GM19395 (cell line): ENCODE data around the gene DDX11.
"Not testable (repeated sequence)": the region's sequence is repeated elsewhere in the genome, so short reads cannot be mapped to it uniquely, and the experiment has no call there.

Source experiments
- ATAC-seq: cut with Tn5 transposase; IDR thresholded peaks from one replicate; pipeline ENCODE4 v1.9.1; 2021; ENCODE audit warnings: mild to moderate bottlenecking, moderate library complexity; ENCODE audit not compliant: unreplicated experiment

DDX11 gene

DNA sequence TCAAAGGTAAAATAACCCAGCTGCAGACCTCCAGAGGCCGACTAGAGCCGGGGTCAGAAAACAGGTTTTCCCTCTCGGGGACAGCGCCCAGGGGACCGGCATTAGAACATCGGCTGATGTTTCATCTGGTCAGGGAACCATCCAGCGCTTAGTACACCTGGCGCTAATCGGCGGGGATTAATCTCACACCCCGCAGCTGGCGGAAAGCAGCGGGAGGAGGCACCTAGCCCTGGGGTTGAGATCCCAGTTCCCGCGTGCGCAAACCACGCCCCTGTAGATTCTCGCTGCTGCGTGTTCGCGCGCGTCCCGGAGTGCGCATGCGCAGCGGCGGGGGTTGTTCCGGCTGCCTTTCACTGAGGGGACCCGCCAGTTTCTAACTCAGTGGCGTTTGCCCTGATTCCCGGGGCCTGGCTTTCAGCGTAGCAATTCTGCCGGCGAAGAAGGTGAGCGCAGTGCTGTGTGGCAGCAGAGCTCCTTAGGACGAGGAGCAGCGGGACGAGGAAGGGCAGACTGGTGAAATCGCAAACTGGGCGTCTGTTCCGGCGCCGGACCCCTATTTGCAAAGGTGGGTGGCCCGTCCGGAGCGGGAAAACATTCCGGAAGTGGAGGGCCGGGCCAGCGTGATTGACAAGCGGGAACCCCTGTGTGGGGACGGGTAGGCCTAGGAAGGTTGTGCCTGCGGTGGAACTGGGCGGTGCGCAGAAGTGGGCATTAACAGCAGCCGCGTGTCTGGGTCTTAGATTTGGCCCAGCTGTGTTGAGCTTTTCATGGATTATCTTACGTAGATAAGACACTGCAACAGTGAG, at the start of gene DDX11:
Gene DDX11 (plus strand): TSS at position 334 of the 806 bp plus-strand sequence. CDS start 4,534 bp downstream, outside the sequence.
- ATAC-seq = peak; percentile 94

DNA sequence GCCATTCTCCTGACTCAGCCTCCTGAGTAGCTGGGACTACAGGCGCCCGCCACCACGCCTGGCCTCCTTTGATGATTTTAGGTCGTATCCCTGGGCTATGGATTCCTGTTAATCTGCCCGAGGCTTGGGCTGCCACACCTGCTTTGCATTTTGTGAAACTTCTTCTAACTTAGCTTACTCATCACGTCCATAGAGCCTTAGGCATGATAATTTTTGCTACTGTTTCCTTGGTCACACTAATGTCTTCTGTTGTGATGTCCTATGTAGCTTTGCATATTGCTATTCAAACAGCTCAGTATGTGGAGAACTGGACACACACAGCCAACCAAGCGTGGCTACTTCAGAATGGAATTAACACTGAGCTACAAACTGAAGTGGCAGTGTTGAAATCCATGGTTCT, 47.5 kb upstream of the DDX11 start:
- ATAC-seq = no peak

DNA sequence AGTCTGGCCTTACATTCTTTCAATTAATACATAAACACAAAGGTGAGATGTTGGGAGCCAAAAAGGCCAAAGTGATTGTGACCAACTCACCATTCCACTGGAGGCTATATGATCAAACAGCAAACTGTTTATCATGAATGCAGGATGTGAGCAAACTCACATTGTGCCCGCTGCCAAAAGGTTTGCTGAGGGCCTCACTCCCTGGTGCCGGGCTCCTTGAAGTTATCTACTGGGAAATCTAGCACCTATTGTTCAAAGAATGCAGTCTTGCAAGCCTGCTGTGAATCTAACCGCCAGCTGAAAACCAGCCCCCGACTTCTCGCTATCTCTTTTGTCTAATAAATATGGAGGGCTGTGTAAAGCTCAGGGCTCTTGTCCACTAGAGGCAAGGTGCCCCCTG, 46.7 kb upstream of the DDX11 start:
- ATAC-seq = not testable (repeated sequence)

DNA sequence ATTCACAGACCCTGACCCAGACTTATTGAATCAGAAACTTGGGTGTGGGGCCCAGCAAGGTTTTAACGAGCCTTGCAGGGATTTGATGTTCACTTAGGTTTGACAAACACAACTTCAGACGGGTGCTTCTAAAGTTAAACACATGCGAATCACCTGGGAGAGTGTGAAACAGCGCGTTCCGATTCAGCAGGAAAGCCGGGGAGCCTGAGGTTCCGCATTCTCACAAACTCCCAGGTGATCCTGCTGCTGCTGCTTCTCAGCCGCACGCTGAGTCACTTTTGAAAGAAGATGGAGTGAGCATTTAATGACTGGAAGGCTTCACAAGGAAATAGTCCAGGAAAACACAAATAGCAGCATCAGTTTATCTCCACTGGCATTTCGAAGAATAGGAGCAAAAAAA, 44.2 kb upstream of the DDX11 start:
- no peak for ATAC-seq

DNA sequence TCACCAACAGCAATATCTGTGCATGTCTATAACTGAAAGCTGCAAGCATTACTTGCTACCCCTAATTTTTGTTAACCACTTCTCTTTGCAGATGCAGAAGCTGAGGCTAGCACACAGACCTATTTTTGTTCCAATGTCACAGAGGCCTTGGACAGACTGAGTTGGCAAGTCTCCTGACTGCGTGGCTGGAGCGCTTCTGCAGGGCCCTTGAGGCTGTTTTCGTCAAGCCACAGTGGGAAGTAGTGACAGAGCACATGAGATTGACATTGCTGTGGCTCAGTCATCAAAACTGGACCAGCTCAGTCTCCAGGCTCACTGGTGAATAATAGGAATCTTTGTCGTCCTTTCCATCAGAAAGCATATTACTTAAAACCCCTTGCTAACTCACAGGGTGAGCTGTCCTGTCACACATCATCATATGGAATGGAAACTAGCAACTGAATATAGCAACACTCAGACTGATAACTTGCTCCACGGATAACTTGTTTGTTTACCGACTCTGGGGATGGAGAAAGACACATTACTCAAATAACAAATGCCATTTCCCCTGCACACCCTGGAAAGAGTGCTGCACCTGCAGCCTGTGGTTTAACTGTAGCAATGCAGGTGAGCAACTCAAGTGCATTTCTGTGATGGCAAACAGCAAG, 43.6 kb upstream of the DDX11 start:
- ATAC-seq = no peak

DNA sequence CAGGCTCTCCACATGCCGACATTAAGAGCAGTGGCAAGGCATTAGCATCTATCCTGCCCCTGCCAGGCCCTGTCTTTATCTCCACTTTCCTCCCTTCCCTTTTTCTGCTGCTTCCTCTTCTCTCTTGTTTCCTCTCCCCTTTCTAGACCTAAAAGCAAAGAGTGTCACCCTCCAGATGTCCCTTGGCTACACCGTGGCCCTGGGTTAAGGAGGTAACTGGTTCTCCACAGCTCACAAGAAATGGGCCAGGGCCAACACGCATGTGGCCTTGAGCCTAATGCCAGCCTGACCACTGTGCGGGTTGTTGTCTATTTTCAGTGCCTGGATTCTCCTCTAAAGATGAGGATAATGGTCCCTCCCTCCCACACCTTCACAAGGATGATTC, 41.7 kb upstream of the DDX11 start:
- no peak for ATAC-seq

DNA sequence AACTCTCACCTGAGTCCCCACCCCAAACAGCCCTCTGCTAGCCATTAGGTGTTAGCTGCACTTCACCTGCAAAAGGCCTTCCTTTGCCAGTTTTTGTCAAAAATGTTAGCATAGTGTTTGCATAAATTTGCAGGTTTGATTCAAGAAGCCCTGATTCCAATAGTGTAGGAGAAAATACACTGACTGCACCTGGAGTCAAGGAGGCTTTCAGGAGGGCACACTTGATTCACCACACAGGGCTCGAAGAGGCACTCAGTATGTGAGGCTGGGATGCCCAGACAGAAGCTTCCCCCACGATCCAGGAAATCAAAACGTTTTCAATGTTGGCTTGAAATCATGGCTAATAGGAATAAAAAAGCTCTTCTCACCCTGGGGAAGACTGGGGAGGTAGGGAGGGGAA, 40.5 kb upstream of the DDX11 start:
- ATAC-seq = no peak

DNA sequence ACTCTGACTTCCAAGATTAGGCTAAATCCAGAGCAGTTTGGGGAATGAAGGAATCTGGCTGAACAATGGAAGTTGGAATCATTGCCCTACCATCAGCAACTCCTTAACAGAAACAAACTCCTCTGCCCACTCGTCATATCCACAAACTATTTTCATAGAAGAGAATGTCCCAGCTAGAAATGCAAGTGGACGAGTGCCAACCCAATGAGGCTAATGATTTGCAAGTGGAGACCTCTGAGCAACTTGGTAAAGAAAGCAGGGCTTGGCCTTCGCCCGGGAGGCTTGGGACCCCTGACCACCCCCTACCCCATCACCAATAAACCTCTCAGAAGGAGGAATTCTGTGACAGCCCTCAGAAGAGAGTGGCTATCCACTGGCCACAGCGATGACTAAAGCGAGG, 40.0 kb upstream of the DDX11 start:
- ATAC-seq = no peak

DNA sequence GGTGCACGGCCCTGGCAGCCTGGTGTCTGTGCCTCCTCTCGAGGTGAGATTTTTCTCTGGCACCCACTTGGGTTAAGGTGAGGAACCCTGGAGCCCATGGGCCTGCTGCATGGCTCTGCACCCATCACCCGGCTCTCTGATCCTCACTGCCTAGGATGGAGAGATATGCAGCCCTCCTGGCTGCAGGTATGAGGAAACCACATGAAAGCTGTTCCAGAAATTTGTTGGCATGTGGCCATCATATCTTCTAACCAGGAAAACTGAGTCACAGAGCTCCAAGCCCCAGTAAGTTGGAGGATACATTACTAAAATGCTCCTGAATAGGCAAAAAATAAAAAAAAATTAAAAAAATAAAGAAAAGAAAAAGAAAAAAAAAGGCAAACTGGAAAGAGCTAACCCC, 39.3 kb upstream of the DDX11 start:
- no peak for ATAC-seq

DNA sequence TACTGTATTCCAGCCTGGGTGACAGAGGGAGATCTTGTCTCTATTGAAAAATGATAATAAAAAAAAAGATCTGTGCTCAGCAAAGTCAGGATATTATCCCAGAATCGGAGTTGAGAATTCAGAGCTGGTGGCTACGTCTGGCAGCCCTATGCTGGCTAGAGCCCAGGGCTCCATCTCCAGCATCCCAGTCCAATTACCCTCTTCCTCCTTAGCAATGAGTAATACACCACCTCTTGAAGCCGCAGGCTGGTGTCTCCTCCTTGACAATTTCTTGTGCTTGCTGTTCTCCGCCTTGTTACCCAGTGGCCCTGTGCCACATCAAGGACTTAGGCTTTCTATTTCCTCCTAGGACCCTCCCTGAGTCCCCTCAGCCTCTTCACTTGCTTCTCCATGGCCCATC, 38.4 kb upstream of the DDX11 start:
- ATAC-seq = no peak

DNA sequence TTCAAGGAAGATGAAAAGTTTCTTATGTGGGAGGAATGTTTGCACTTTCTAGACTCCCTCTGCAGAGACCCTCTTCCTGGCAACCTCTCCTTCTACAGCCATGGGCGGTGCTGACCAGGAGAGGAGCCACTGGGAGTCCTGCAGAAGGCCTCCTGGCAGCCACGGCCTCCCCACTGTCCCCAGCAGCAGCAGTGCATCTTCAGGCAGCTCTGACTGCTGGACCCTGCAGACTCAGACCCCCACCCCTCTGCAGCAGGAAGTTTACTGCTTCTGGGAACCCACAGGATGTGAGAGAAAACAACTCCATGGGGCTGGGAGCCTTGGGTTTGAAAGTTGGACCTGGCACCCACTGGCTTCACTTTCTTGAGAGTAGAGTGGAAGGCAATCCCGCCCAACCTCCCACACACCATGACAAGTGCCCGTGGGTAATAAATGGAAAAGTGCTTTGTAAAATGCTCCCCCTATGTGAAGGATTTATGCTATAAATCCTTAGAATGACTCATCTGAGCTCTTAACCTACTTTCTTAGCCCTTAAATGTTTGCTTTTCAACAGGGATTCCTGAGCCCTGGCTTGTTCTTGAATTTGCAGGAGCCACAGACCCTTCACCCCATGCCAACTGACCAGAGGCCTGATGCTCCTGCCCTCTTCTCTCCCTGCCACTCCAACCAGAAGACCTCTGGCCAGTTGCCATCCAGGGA, 37.5 kb upstream of the DDX11 start:
- ATAC-seq = no peak

DNA sequence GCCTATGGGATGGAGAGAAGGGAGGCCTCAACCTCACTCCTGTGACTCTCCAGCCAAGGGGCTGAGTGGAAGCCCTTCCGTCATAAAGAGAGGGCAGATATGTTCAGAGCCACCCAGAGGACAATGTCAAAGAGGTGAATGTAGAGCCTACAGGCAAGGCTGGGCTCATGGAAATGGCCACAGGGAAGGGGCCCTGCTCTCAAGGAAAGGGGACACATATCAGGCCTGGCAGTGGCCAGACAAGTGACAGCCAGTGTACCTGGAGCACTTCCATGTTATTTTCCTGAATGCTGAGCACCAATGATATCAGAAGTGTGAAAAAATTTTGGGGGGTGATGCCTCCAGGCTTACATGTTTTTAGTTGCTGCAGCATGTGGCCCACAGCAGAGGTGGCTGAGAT, 36.6 kb upstream of the DDX11 start:
- ATAC-seq = no peak

DNA sequence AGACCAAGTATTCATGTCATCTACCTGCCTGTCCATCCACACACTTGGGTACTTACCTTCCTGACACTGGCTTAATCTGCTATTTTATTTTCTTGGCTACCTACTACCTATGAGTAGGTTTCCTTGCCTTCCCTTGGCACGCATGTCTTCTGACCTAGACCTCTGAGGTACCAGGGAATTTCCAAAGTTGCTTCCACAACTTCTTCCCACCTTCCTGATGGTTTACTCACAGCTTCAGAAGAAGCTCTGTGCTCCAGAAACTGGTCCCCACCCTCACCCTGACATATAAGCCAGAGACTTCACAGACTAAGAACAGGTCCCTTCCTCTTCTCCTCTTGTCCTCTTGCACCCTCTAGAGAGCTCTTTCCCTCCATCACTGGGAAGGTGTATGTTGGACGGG, 35.7 kb upstream of the DDX11 start:
- ATAC-seq = no peak

DNA sequence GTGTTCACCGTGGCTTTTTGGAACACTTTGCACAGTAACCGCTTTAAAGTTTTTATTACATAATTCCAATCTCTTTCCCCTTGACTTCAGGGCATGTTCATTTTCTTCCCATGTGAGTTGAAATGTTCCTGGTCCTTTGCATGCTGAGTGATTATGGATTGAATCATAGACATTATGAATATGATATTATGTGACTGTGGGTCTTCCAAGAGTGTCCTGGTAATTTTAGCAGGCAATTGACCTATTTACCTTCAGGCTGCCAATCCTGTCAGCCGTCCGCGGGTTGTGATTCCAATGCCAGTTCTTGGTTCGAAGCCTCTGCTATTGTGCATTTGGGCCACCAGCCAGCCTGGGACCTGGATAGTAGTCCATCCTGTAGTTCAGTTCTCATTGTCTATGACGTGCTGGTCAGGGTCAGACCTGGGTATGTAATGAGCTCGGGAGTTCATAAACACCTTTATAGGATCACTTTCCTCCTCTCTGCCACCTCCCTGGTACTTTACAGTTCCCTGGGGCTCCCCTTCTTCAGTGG, 32.6 kb upstream of the DDX11 start:
- no peak for ATAC-seq

DNA sequence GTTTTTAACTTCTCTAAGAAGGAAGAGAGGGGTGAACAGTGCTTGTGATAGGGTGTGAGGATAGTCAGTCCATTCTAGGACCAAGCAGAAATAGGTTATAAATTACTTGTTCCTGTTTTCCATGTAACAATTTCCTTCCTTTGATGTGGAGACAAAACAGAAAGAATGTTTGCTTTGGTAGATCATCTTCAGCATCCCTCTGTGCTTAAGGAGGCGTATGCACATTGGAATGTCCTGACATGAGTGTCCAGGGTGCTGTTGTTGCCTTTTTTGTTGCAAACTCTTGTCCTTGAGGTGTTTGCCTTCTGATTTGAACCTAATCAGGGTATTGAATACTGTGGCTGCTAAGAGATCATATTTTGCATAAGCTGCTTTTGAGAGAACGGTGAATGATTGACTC, 23.5 kb upstream of the DDX11 start:
- ATAC-seq = not testable (repeated sequence)

DNA sequence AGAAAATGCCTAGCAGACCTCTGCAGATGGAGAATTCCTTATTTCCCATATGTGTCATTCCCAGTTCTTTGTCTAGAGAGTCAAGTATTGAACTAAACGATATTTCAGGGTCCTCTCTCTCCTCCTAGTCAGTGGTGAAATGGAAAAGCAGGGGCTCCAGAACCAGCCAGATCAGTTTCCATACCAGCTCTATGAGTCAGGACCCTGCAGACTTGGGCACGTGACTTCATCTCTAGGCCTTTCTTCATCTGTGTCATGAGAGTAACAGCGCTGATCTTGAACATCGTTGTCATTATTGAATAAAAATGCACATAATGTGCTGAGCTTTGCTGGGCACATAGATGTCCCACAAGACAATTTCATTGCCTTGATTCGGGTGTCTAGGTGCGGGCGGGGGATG, 23.1 kb upstream of the DDX11 start:
- not testable (repeated sequence) for ATAC-seq

DNA sequence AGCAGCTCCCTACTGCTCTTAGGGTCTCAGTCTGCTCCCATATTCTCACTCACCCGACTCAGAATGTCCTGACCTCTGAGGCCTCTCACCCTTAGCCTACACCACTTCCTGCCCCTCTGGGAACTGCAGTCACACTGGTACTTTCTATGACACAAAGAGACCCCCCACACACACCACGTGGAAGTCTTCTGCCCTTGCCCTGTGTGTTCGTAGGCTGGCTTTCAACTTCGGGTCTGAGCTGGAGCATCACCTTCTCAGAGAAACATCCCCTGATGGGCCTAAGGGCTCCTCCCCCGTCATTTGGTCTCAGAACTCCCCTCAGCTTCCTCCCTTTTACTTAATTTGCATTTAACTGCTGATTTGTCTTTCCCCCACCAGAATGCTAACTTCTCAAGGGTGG, 22.0 kb upstream of the DDX11 start:
- ATAC-seq = peak; percentile 83

DNA sequence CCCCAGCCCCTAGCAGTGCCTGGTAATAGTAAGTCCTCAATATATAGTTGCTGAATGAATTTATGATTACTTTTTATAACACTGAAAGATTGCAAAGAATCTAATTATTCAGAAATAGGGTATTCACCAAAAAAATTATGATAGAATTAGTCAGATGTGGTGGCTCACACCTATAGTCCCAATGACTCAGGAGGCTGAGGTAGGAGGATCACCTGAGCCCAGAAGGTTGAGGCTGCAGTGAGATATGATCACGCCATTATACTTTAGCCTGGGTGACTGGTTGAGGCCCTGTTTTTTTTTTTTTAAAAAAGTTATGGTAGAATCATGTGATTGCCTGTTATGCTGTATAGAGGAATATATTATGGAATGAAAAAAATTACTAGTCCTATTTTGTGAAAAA, 21.5 kb upstream of the DDX11 start:
- not testable (repeated sequence) for ATAC-seq

DNA sequence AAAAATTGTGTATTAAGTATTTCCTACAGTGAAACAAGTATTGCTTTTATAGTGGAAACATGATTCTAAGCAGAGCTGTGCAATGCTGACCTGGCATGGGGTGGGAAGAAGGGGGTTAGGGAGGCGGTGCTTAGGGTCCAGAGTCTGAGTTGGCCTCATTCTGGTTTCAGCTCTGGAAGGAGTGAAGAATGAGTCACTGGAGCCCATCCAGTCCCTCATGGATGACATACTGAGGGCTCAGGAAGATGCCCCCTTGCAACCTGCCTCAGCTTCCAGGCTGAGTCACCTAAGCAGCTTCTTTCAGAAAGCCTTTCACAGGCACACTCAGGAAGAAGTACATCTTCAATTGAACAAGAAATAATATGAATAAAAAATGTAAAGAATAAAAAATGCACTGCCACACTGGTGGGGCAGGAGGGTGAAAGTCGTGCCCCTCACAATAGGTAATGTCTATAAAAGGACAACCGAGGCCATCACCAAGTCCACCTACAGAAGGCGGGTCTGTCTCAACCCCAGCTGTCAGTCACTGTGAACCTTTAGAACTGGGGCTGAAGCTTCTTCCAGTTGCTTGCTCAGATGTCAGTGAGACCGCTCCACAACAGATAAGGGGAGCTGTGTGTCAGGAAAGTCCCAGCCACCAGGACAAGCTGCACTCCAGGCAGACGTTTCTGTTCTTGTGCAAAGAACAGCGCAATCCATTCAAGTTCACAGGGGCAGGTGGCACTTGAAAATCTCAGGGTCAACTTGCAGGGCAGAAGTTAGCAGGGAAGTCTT, 20.8 kb upstream of the DDX11 start:
- not testable (repeated sequence) for ATAC-seq

DNA sequence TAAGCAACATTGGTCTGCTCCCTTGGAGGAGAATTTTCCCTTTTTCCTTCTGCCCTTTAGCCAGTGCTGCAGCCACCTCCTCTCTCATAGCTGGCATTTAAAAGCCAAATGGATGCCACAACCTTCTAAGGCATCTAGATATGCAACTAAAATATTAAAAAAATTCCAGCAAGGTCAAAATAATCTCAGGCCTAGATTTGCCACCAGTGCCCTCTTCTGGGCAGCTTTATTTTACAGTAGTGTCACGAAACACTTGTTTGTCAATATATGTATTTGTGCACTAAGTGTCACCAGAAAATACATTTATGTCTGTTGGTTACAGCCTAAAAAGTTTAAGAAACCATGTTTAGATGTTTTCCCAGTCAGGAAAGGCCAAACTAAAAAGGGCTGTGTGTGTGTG, 19.7 kb upstream of the DDX11 start:
- not testable (repeated sequence) for ATAC-seq

DNA sequence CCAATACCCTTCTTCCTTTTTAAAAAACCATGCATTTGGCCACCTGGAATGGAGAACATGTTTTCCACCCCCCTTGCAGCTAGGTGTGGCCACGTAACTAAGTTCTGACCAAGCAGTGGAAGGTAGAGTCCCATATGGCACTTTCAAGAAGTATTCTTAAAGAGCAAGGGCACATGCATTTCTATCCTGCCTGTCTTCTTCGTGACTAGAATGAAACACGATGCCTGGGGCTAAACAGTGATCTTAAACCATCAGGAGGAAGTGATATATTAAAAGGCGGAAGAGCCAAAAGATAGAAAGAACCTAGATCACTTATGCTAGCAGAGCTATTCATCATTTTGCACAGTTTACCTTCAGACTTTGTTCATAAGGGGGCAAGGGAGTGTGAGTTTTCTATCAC, 16.0 kb upstream of the DDX11 start:
- ATAC-seq = no peak
